K562 (cell line): ENCODE data around the gene PLCD1. TPM values are rescaled to one million over a fixed set of nuclear protein-coding genes. Genes with fewer than 3 reads are reported as not detected.
A peak's percentile ranks its signal among the peaks of the same experiment; 100 is the strongest.

Source experiments
- CXXC5 ChIP-seq: fragments of 250-450 bp; sonication (Bioruptor Pico); IDR thresholded peaks from 2 replicates; pipeline ENCODE4 v1.8.0; 2022; ENCODE audit warnings: inconsistent platforms, mild to moderate bottlenecking, moderate library complexity
- KDM5B ChIP-seq: fragments of 200-600 bp; sonication (generic); IDR thresholded peaks from 2 replicates; pipeline ENCODE4 v1.6.1; 2012; ENCODE audit warnings: low read depth, mild to moderate bottlenecking, moderate library complexity, low read length, control low read depth, inconsistent platforms; ENCODE audit not compliant: insufficient replicate concordance
- SMARCC2 ChIP-seq: fragments of 450-650 bp; IDR thresholded peaks from 2 replicates; pipeline ENCODE4 v1.6.1; 2017; ENCODE audit warnings: antibody characterized with exemption, moderate library complexity, mild to moderate bottlenecking, low read depth
- TRIM24 ChIP-seq, 2 experiments: fragments of 450-650 bp; IDR thresholded peaks; 2 replicates each; pipeline ENCODE4 v1.6.1; 2016
- ZNF174 ChIP-seq: fragments of 250-450 bp; sonication (Bioruptor Pico); IDR thresholded peaks from 2 replicates; pipeline ENCODE4 v1.4.0; 2020; ENCODE audit warnings: mild to moderate bottlenecking
- ZNF445 ChIP-seq: fragments of 250-450 bp; sonication (Bioruptor Pico); IDR thresholded peaks from 2 replicates; pipeline ENCODE4 v1.4.0; 2020; ENCODE audit warnings: low read depth, mild to moderate bottlenecking, moderate library complexity
- polyA plus RNA-seq, 8 experiments: library from polyadenylated mRNA; depleted of rRNA in 4 of 8; stranded (reverse) in 5 of 8; unstranded in 3 of 8; fragments of >200 nt; fragmentation: Nextera tagmentation in 2 of 8; fragmentation: Illumina TruSeq in 1 of 8; extraction: Ambion mirVana in 2 of 8; extraction: Trizol in 1 of 8; gene quantifications; 2 replicates each; pipeline versions ENCODE4 v1.2.1 to v1.2.3, GENCODE V29; 2011 to 2014; ENCODE audit warnings: inconsistent platforms in 1 of 8, missing spikeins in 1 of 8
- total RNA-seq, 7 experiments: library from RNA; depleted of rRNA in 6 of 7; stranded (reverse); fragments of >200 nt in 6 of 7; fragmentation: Illumina TruSeq in 2 of 7; extraction: Trizol in 2 of 7; gene quantifications; 2 replicates each; pipeline versions ENCODE4 v1.2.1 to v1.2.3, GENCODE V29; 2011 to 2021; ENCODE audit warnings: low replicate concordance in 1 of 7
- TF ChIP-seq, protein P1 (sequence below): fragments of 450-650 bp; formaldehyde crosslinking; conservative IDR thresholded peaks from 2 replicates; pipeline ENCODE4 v1.4.0; 2022; ENCODE audit warnings: mild to moderate bottlenecking, missing genetic modification characterization
- TF ChIP-seq, protein P2 (sequence below): fragments of 450-650 bp; IDR thresholded peaks from 2 replicates; pipeline ENCODE4 v1.6.1; 2016; ENCODE audit warnings: antibody characterized with exemption
- TF ChIP-seq, protein P3 (sequence below): fragments of 450-650 bp; conservative IDR thresholded peaks from 2 replicates; pipeline ENCODE4 v1.6.1; 2016; ENCODE audit warnings: missing genetic modification characterization, low read depth, mild to moderate bottlenecking, control low read depth, missing compliant biosample characterization
- TF ChIP-seq, protein P4 (sequence below): sonication (generic); formaldehyde crosslinking; IDR thresholded peaks from 2 replicates; pipeline ENCODE4 v1.8.1; 2022; ENCODE audit warnings: missing genetic modification reagents
- TF ChIP-seq, protein P5 (sequence below): fragments of 200-800 bp; sonication (Bioruptor generic); IDR thresholded peaks from 2 replicates; pipeline ENCODE4 v1.6.1; 2017; ENCODE audit warnings: missing genetic modification characterization, missing compliant biosample characterization
- TF ChIP-seq, protein P6 (sequence below): IDR thresholded peaks from 2 replicates; pipeline ENCODE4 v1.6.1; 2014; ENCODE audit warnings: antibody characterized with exemption
- TF ChIP-seq, protein P7 (sequence below): fragments of 250-450 bp; sonication (Bioruptor Pico); IDR thresholded peaks from 2 replicates; pipeline ENCODE4 v1.8.0; 2022; ENCODE audit warnings: inconsistent platforms

PLCD1 gene
- total and polyA plus RNA-seq, 9 of the 15 experiments (the other 6 are each of a cell fraction or from before 2014, with no cell fraction given): 5.4 to 209 (median 116) TPM

DNA sequence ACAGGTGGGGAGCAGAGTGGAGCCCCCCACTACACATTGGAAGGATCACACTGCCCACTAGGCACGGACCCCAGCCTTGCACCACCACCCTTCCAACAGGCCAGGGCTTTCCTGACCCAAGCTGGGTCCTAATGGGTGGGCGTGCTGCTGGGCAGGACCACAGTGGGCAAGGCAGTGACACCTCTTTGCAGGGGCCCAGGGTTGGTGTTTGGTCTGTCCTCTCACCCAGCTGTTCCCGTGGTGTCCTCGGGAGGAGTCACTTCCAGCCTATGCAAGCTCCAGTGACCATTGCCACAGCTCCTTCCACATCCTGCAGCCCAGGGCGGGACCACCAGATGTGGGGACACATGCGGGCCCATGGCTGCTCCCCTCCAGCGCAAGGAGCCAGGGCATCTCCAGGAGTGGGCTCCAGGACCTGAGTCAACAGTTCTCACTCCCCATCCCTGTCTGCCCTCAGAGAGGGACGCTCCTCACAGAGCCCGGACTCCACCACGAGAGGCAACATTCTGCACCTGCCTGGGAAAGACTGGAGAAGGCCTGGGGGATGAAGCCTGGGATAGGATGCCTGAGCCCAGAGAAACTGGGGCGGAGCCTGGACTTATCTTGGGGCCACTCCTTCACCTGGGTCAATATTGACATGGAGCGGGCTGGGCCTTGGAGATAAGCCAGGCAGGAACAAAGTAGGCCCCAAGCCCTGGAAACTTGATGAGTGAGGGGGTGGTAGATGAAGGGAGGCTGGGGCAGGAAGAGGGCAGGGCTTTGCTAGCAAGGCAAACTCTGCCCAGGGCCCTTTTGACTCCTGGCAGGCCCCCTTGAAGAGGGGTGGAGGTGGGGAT, 42.7 kb downstream of the PLCD1 start (continued):
- TF ChIP-seq, protein P1, sequence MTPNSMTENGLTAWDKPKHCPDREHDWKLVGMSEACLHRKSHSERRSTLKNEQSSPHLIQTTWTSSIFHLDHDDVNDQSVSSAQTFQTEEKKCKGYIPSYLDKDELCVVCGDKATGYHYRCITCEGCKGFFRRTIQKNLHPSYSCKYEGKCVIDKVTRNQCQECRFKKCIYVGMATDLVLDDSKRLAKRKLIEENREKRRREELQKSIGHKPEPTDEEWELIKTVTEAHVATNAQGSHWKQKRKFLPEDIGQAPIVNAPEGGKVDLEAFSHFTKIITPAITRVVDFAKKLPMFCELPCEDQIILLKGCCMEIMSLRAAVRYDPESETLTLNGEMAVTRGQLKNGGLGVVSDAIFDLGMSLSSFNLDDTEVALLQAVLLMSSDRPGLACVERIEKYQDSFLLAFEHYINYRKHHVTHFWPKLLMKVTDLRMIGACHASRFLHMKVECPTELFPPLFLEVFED (CRISPR knock-in tag): peak; percentile 76; the same call in 1 of the 2 replicates
- TF ChIP-seq, protein P2, sequence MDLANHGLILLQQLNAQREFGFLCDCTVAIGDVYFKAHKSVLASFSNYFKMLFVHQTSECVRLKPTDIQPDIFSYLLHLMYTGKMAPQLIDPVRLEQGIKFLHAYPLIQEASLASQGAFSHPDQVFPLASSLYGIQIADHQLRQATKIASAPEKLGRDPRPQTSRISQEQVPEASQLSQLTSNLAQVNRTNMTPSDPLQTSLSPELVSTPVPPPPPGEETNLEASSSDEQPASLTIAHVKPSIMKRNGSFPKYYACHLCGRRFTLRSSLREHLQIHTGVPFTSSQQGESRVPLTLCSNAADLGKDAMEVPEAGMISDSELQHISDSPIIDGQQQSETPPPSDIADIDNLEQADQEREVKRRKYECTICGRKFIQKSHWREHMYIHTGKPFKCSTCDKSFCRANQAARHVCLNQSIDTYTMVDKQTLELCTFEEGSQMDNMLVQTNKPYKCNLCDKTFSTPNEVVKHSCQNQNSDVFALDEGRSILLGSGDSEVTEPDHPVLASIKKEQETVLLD: peak; percentile 75; the same call in 1 of the 2 replicates
- TF ChIP-seq, protein P3, sequence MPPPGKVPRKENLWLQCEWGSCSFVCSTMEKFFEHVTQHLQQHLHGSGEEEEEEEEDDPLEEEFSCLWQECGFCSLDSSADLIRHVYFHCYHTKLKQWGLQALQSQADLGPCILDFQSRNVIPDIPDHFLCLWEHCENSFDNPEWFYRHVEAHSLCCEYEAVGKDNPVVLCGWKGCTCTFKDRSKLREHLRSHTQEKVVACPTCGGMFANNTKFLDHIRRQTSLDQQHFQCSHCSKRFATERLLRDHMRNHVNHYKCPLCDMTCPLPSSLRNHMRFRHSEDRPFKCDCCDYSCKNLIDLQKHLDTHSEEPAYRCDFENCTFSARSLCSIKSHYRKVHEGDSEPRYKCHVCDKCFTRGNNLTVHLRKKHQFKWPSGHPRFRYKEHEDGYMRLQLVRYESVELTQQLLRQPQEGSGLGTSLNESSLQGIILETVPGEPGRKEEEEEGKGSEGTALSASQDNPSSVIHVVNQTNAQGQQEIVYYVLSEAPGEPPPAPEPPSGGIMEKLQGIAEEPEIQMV (tag): no peak
- TF ChIP-seq, protein P4, sequence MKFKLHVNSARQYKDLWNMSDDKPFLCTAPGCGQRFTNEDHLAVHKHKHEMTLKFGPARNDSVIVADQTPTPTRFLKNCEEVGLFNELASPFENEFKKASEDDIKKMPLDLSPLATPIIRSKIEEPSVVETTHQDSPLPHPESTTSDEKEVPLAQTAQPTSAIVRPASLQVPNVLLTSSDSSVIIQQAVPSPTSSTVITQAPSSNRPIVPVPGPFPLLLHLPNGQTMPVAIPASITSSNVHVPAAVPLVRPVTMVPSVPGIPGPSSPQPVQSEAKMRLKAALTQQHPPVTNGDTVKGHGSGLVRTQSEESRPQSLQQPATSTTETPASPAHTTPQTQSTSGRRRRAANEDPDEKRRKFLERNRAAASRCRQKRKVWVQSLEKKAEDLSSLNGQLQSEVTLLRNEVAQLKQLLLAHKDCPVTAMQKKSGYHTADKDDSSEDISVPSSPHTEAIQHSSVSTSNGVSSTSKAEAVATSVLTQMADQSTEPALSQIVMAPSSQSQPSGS (CRISPR knock-in tag): no peak
- TF ChIP-seq CXXC5 (CRISPR knock-in tag) (peak; percentile 66), SMARCC2 (peak; percentile 99), ZNF174 (CRISPR knock-in tag) (no peak), KDM5B (no peak), ZNF445 (no peak), TRIM24 (IDR thresholded peaks at IDR 0.05) (peak; percentile 95 to 96)
- TF ChIP-seq, protein P5, sequence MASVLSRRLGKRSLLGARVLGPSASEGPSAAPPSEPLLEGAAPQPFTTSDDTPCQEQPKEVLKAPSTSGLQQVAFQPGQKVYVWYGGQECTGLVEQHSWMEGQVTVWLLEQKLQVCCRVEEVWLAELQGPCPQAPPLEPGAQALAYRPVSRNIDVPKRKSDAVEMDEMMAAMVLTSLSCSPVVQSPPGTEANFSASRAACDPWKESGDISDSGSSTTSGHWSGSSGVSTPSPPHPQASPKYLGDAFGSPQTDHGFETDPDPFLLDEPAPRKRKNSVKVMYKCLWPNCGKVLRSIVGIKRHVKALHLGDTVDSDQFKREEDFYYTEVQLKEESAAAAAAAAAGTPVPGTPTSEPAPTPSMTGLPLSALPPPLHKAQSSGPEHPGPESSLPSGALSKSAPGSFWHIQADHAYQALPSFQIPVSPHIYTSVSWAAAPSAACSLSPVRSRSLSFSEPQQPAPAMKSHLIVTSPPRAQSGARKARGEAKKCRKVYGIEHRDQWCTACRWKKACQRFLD (CRISPR knock-in tag): peak; percentile 90
- TF ChIP-seq, protein P6, sequence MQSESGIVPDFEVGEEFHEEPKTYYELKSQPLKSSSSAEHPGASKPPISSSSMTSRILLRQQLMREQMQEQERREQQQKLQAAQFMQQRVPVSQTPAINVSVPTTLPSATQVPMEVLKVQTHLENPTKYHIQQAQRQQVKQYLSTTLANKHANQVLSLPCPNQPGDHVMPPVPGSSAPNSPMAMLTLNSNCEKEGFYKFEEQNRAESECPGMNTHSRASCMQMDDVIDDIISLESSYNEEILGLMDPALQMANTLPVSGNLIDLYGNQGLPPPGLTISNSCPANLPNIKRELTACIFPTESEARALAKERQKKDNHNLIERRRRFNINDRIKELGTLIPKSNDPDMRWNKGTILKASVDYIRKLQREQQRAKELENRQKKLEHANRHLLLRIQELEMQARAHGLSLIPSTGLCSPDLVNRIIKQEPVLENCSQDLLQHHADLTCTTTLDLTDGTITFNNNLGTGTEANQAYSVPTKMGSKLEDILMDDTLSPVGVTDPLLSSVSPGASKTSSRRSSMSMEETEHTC: peak; percentile 72; the same call in 1 of the 2 replicates
- TF ChIP-seq, protein P7, sequence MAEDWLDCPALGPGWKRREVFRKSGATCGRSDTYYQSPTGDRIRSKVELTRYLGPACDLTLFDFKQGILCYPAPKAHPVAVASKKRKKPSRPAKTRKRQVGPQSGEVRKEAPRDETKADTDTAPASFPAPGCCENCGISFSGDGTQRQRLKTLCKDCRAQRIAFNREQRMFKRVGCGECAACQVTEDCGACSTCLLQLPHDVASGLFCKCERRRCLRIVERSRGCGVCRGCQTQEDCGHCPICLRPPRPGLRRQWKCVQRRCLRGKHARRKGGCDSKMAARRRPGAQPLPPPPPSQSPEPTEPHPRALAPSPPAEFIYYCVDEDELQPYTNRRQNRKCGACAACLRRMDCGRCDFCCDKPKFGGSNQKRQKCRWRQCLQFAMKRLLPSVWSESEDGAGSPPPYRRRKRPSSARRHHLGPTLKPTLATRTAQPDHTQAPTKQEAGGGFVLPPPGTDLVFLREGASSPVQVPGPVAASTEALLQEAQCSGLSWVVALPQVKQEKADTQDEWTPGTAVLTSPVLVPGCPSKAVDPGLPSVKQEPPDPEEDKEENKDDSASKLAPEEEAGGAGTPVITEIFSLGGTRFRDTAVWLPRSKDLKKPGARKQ (CRISPR knock-in tag): no peak
